ENCODE results near the gene ROR2.

The ROR2 gene

DNA sequence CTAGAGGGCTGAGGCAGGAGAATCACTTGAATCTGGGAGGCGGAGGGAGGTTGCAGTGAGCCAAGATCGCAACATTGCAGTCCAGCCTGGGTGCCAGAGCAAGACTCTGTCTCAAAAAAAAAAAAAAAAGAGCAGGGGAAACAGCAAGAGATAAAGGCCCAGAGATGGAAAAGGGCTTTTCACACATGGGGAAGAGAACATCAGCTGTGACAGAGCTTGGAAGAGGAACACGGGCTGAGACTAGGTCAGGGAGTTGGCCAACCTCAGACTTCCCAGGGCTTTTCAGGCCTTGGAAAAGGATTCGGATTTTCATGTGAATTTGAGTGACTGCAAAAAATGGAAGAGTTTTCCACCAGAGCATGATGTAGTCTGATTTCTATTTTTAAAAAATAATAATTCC, 294.4 kb downstream of the ROR2 start:
- TF ChIP-seq, protein P1, sequence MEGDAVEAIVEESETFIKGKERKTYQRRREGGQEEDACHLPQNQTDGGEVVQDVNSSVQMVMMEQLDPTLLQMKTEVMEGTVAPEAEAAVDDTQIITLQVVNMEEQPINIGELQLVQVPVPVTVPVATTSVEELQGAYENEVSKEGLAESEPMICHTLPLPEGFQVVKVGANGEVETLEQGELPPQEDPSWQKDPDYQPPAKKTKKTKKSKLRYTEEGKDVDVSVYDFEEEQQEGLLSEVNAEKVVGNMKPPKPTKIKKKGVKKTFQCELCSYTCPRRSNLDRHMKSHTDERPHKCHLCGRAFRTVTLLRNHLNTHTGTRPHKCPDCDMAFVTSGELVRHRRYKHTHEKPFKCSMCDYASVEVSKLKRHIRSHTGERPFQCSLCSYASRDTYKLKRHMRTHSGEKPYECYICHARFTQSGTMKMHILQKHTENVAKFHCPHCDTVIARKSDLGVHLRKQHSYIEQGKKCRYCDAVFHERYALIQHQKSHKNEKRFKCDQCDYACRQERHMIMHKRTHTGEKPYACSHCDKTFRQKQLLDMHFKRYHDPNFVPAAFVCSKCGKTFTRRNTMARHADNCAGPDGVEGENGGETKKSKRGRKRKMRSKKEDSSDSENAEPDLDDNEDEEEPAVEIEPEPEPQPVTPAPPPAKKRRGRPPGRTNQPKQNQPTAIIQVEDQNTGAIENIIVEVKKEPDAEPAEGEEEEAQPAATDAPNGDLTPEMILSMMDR (conservative IDR thresholded peaks at IDR 0.05; ENCODE audit: low read depth, low read length): no peak
- no peak overlapping the region for H3K4me2 ChIP-seq
- H3K79me2 ChIP-seq (ENCODE audit: insufficient read depth, low read depth): no peaks in the 10 kb centered on the region
- no peak overlapping the region for H3K9ac ChIP-seq
- no peaks in the 10 kb centered on the region for H3K4me1 ChIP-seq (ENCODE audit: low read depth, poor library complexity, severe bottlenecking)
- no peak overlapping the region for H2AFZ ChIP-seq (ENCODE audit: low read depth)
- H3K27ac ChIP-seq: no peak overlapping the region
- no peaks in the 10 kb centered on the region for H3K27me3 ChIP-seq (ENCODE audit: insufficient read depth, low read depth)
- H3K36me3 ChIP-seq (ENCODE audit: insufficient read depth): no peaks in the 10 kb centered on the region
- no peak overlapping the region for H3K4me3 ChIP-seq (IDR thresholded peaks at IDR 0.05; ENCODE audit: insufficient read depth, low read depth, low read length)
- no peaks in the 10 kb centered on the region for H4K20me1 ChIP-seq (ENCODE audit: insufficient read depth)

DNA sequence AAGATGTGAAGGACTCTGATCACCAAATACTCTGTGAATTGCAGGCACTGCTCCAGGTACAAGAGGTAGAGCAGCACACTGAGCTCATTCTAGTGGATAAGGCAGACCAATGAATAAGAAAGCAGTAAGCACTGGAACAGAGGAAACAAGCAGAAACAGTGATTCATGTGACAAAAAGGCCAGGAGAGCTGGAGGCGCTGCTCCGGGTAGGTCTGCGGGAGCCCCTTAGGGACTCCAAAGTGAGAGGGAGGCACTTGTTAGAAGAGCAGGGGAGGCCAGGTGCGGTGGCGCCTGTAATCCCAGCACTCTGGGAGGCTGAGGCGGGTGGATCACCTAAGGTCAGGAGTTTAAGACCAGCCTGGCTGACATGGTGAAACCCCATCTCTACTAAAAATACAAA, 294.8 kb downstream of the ROR2 start:
- TF ChIP-seq, protein P1 (conservative IDR thresholded peaks at IDR 0.05; ENCODE audit: low read depth, low read length): no peak

DNA sequence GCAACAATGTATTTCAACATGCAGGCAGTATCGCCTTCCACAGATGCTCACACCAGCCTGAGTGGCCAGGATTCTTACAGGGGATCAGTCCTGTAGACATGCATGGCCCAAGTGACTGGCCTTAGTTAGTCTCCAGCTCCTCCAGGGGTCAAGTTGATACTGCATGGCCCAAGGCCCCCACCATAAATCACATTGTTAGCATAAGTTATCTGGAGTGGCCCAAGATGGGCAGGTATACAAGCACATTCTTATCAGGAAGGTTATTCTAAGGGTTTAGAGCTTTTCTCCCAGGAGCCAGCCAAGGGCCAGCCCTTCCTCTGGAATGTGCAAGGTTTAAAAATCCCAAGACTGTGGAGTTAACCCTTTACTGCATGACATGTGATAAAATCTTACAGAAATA, 295.5 kb downstream of the ROR2 start:
- H3K27me3 ChIP-seq (ENCODE audit: insufficient read depth, low read depth): no peaks in the 10 kb centered on the region
- no peak overlapping the region for H3K9ac ChIP-seq
- no peaks in the 10 kb centered on the region for H3K36me3 ChIP-seq (ENCODE audit: insufficient read depth)
- H3K27ac ChIP-seq: no peak overlapping the region
- H4K20me1 ChIP-seq (ENCODE audit: insufficient read depth): no peaks in the 10 kb centered on the region
- H2AFZ ChIP-seq (ENCODE audit: low read depth): no peak overlapping the region
- H3K4me1 ChIP-seq (ENCODE audit: low read depth, poor library complexity, severe bottlenecking): no peaks in the 10 kb centered on the region
- H3K4me2 ChIP-seq: no peak overlapping the region
- TF ChIP-seq, protein P1 (conservative IDR thresholded peaks at IDR 0.05; ENCODE audit: low read depth, low read length): no peak
- H3K4me3 ChIP-seq (IDR thresholded peaks at IDR 0.05; ENCODE audit: insufficient read depth, low read depth, low read length): no peak overlapping the region
- no peaks in the 10 kb centered on the region for H3K79me2 ChIP-seq (ENCODE audit: insufficient read depth, low read depth)

More for the DNA sequence above, 294.8 kb downstream of the ROR2 start:
- Histone ChIP-seq H3K36me3 (ENCODE audit: insufficient read depth) (no peaks in the 10 kb centered on the region), H3K9ac (no peak overlapping the region), H3K27me3 (ENCODE audit: insufficient read depth, low read depth) (no peaks in the 10 kb centered on the region), H4K20me1 (ENCODE audit: insufficient read depth) (no peaks in the 10 kb centered on the region), H2AFZ (ENCODE audit: low read depth) (no peak overlapping the region), H3K4me2 (no peak overlapping the region), H3K79me2 (ENCODE audit: insufficient read depth, low read depth) (no peaks in the 10 kb centered on the region), H3K27ac (no peak overlapping the region), H3K4me3 (IDR thresholded peaks at IDR 0.05; ENCODE audit: insufficient read depth, low read depth, low read length) (no peak overlapping the region), H3K4me1 (ENCODE audit: low read depth, poor library complexity, severe bottlenecking) (no peaks in the 10 kb centered on the region)

DNA sequence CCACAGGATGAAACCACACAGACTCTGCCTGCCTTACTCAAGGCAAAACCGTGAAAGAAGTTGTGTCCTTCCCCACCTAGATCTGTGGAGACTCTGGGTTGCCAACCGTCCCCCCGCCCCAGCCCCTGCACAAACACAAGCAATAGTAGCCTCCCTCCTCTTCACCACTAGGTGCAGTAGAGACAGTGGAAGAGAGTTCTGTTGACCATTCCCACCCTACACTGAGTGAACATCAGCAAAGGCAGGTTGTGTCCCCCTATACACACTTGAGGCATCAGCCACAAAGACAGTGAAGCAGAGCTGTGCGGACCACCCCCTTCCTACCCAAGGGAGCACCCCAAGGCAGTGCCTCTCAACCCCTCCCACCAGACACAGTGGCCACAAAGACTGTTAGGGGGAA, 302.7 kb downstream of the ROR2 start:
- Histone ChIP-seq H3K4me1 (ENCODE audit: low read depth, poor library complexity, severe bottlenecking) (peaks cover 7% of the 10 kb centered on the region), H3K4me2 (no peak overlapping the region)

More for the DNA sequence above, 302.7 kb downstream of the ROR2 start:
- Histone ChIP-seq H2AFZ (ENCODE audit: low read depth) (no peak overlapping the region), H3K9ac (no peak overlapping the region), H4K20me1 (ENCODE audit: insufficient read depth) (no peaks in the 10 kb centered on the region), H3K27me3 (ENCODE audit: insufficient read depth, low read depth) (no peaks in the 10 kb centered on the region), H3K4me3 (IDR thresholded peaks at IDR 0.05; ENCODE audit: insufficient read depth, low read depth, low read length) (no peak overlapping the region), H3K36me3 (ENCODE audit: insufficient read depth) (no peaks in the 10 kb centered on the region), H3K27ac (no peak overlapping the region), H3K79me2 (ENCODE audit: insufficient read depth, low read depth) (no peaks in the 10 kb centered on the region)
- TF ChIP-seq, protein P1 (conservative IDR thresholded peaks at IDR 0.05; ENCODE audit: low read depth, low read length): no peak

All from KMS-11 (cell line).